Spleen (tissue), 7 donors: Measurements from ENCODE around the gene HMGB3.

Source experiments
- CTCF ChIP-seq, 11 experiments: fragments of 200-600 bp in 7 of 11; fragments of 450-650 bp in 4 of 11; sonication (generic) in 4 of 11; IDR thresholded peaks in 8 of 11; conservative IDR thresholded peaks in 3 of 11; 1 replicate in 7 of 11; 2 replicates in 4 of 11; pipeline versions ENCODE4 v1.4.0 to v1.8.0; 2016 to 2021; ENCODE audit warnings: antibody characterized with exemption in 11 of 11, inconsistent platforms in 4 of 11, mild to moderate bottlenecking in 1 of 11
- POLR2AphosphoS5 ChIP-seq, 3 donors: sonication (generic); formaldehyde crosslinking; IDR thresholded peaks; one replicate each; pipeline ENCODE4 v1.5.1; 2017; ENCODE audit warnings: antibody characterized with exemption in 3 of 3
- donor health status: DM: no; HTN: no; CAD: no; lungs with moderate emphysema.
- donor health status: DM: no; HTN: no; CAD: no.
- donor health status: DM: no; HTN: no; CAD: no.

GRCh38 chrX:150936556-150936955, 46.6 kb upstream of the HMGB3 start:
- TF ChIP-seq CTCF (IDR thresholded peaks at IDR 0.05 in 8 of 11, conservative IDR thresholded peaks at IDR 0.05 in 3 of 11) (no peak), POLR2AphosphoS5 (IDR thresholded peaks at IDR 0.05) (no peak)
